HS-5 (cell line): ENCODE data around the gene DPYD.
A peak's percentile ranks its signal among the peaks of the same experiment; 100 is the strongest.

Source experiments
- DNase-seq: peaks from one replicate; pipeline ENCODE4 v3.0.0-alpha.2; 2012; ENCODE audit warnings: low read depth

The DPYD gene

GRCh38 chr1:97784661-97785060 lies 136.2 kb downstream of the DPYD start:
- DNase-seq: no peak

DNA sequence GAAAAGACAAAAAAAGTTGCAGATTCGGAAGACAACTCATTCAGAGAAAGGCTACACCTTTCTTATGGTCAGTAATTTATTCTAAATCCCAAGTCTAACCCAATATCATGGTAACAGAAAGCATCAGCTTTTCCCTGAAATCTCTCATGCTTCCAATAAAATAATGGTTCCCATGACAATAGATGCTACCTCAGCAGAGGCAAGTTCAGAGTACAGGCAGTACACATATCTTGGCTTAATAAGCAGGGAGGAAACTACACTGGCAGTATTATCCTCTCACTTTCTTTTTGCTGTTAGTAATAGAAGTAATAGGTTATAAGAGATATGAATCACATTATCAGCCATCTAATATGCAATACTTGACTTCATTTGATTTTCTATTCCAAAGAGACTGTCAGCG lies 137.1 kb downstream of the DPYD start:
- DNase-seq: no peak

GRCh38 chr1:97781762-97782337 lies 139.0 kb downstream of the DPYD start:
- no peak for DNase-seq

DNA sequence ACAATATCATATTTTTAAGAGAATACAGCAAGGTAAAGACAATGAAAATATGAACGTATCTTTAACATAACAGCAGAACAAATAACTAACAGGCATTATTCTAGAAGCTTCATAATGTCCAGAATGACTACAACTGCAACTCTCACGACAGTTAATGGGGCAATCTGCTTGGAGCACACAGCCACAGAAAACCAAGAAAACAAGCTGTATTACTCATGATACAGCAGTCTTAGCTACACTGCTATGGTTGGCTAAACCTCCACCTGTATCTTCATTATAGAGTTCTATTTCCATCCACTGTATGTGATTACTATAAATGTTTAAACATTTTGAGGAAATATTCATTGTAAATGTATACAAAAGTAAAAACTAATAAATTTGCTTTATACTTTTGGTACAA lies 139.9 kb downstream of the DPYD start:
- DNase-seq: no peak

- no peak for DNase-seq
Observed at GRCh38 chr1:97778718-97779117, 142.1 kb downstream of the DPYD start.

- DNase-seq: no peak
Observed at GRCh38 chr1:97770376-97770775, 150.5 kb downstream of the DPYD start.

DNA sequence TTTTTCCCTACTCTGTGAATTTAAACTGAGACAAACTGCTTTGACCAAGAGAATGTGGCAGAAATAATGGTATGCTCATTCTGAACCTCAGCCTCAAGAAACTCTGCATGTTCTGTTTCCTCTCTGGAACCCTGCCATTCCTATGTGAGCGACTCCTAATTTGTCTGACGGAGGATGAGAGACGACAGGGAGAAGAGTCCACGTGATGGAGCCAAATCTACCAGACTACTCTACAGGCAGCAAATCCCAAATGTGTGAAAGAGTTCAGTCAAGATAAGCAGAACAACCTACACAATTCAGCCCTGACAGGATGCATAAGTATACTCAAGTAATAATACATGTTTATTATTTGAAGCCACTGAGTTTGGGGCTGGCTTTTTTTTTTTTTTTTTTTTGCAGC lies 153.5 kb downstream of the DPYD start:
- DNase-seq: no peak

DNA sequence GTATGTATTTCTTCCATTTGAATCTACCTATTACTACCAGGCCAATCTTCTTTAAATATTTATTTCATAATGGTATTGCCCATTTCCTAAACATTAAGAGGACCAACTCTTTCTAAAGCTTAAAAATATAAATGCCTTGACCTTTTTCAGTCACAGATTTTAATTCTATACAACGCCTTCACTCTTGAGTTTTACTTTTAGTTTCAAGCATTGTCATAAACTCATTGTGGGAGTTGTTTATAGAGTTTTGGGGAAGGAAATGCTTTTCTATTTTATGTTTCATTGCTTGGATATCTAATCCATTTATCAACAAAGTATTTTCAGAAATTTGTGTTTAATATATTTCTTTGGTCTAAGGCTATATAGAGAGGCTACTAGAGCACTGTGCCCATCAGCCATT lies 155.8 kb downstream of the DPYD start:
- DNase-seq: no peak

DNA sequence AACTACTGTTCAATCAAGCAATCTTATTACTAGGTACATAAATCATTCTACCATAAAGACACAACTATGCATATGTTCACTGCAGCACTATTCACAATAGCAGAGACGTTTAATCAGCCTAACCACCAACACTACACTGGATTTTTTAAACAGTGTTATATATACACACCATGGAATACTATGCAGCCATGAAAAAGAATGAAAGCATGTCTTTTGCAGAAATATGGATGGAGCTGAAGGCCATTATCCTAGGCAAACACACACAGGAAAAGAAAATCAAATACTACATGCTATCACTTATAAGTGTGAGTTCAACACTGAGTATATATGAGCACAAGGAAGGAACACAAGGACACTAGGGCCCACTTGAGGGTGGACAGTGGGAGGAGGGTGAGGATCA lies 159.2 kb downstream of the DPYD start:
- no peak for DNase-seq

GRCh38 chr1:97759078-97759477 lies 161.8 kb downstream of the DPYD start:
- no peak for DNase-seq

DNA sequence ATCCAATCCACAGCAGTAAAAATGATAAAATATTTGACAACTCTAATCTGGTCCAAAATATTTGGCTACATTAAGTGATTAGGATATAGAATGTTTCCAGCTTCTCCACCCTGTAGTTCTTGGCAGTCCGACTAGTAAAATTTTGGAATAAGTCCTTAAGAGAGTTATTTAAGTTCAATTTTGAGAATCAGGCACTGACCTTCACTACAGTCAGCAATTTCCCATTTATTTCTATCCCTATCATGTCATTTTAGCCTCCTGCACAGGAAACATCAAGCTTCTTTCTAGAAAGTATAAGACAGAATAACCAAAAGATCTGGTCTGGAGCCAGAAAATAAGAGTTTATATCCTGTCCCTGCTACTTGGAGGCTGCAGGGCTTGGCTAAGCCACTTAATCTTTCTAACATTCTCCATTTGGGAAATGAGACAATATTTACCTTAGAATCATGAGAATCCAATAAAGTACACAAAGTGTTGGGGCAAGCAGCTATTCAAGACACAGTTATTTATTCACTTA lies 162.2 kb downstream of the DPYD start:
- DNase-seq: no peak

DNA sequence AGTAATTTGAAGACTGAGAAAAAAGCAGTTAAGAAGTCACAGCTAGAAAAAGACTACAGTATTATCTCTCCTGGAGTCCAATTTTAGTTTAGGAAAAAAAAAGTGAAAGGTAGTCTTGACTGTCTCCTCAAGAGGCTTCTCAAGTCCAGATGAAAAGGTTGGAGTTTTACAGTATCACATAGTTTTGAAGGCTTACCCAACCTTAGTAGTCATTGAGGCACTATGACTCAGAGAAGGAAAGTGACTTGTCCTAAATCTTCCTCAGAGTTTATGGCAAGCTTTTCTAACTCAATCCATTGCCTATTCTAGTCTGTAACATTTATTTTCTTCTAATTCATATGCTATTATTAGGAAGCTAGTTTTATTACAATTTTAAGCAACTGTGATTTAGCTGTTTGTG lies 174.9 kb downstream of the DPYD start:
- DNase-seq: no peak

GRCh38 chr1:97744977-97745376 lies 175.9 kb downstream of the DPYD start:
- no peak for DNase-seq

GRCh38 chr1:97743129-97743528 lies 177.7 kb downstream of the DPYD start:
- no peak for DNase-seq

GRCh38 chr1:97740891-97741290 lies 179.9 kb downstream of the DPYD start:
- no peak for DNase-seq

DNA sequence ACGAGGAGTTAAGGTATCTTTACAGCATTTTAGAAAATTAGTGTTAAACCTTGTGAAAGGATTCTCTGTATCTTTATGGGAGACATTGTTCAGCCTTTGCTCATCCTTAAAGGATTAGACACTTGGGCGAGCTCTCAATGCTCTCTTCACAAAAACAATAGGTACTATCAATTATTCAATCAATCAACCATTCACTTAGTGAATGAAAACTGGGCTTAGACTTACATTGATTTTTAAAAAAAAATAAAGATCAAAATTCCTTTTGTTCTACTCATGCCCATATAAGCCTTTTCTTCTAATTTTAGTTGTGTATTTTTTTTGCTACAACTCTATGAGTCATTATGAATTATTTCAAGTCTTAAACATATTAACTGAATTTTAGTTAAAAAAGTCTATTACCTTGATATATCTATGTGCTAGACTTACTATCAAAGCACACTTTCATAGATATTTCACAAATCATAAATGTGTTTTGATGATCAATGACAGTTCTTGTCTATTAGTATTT lies 181.2 kb downstream of the DPYD start:
- no peak for DNase-seq

DNA sequence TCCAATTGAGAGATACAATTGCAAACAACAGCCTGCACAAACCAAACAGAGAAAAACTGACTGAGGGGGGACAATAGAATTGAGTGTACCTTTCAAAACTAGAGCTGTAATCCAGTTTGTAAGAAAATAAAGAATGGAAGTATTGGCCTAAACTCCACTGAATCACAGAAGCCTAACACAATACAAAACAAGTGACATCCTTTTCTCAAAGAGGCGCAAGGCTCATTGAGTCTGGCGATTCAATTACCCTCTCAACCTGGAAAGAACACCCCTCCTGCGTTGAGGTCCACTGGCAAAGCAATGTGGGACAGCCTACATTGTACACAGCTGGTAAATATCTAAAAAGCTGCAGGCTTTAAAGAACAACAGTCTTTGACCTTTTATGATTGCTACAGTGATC lies 182.6 kb downstream of the DPYD start:
- no peak for DNase-seq

DNA sequence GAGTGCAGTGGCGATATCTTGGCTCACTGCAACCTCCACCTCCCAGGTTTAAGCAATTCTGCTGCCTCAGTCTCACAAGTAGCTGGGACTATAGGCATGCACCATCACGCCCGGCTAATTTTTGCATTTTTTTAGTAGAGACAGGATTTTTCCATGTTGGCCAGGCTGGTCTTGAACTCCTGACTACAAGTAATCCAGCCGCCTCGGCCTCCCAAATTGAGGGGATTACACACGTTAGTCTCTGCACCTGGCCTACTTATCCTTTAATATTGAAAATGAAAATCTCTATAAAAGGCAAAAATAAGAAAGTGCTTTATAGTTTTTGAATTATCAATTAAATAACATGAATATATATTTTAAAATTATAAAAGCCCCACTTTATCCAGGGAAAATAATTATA lies 190.6 kb downstream of the DPYD start:
- DNase-seq: no peak

DNA sequence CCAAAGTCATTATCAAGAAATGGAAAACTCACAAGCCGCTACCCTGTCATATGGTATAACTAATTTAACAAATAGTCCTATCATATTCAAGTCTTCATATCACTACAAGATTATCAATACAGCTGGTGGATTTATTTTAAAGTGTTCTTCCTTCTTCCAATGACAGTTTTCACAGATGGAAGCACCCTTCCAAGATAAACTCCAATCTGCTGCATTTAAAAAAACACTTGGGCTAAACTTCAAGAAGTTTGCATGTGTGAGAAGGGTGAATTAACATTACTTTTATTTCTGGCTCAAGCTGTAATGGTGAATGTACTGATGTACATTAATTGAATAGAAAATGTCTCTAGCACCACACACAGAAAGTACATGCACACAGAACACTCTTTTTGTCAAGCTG lies 192.4 kb downstream of the DPYD start:
- no peak for DNase-seq

DNA sequence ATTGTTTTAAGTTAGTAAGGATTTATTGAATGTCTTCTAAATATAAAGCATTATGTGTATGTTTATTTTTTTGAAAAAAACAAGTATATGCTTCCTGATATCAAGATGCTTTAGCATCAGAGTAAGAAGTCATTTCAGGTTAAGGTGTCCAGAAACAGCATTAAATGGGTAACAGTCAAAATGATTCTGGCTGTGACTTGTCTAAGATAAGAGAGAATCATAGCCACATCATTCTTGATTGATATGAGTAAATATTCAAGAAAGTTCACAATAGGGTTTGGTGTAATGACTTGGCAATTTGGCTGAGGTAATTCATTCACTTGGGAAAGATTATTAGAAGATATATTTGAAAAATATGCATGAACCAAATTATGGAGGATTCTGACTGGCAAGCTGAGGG lies 193.8 kb downstream of the DPYD start:
- DNase-seq: no peak

DNA sequence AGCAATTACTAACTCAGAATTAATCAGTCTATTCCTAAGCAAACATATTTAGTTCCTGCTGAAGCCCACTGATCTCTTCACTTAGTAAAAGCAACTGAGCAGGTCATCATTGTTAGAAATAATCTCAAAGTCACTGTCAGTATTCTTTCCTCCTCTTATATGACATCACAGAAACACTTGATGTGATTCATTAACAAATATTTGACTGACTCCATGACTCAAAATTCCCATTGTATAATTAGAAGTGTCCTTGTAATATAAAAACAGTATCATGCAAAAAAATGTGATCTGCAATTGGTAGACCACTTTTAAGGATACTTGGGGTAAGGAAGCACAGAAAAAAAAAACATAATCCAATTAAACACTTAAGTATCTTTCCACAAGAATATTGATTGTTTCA lies 194.4 kb downstream of the DPYD start:
- DNase-seq: no peak

DNA sequence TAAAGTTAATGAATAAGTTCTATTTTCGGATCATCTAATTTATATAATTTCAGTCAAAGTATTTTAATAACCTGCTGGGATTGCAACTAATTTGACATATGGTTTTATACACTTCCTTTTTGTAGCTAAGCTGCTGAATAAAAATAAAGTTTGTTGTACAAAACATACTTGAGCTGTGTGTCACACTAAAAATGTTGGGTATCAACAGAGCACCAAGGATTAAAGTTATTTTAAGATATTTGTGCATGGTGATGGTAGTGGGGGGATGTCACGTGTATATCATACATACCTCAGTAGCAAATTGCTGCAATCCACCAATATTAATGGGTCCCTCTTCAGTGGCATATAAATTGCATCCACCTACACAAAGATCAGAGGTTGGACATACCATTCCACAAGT lies 199.6 kb downstream of the DPYD start:
- no peak for DNase-seq

DNA sequence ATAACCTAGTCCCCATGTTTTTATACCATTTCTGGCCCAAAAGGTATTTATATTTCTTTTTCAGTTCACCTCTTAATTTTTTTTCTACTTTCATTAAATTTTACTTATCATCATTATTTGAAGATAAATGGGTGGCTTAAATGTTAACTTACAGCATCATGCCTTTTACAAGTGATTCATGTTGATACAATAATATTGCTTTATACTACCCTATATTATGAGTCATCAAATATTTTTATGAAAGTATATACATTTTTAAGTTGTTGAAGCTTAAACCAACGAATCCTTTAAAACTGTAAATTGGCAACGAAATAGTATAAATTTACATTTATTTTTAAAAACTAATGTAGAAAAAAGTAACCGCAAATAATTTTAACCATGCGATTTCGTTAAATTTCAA lies 207.9 kb downstream of the DPYD start:
- no peak for DNase-seq

- DNase-seq: no peak
Observed at GRCh38 chr1:97711858-97712257, 209.0 kb downstream of the DPYD start.

GRCh38 chr1:97693601-97694000 lies 227.2 kb downstream of the DPYD start:
- DNase-seq: peak; percentile 3
